HG03064 (cell line): ENCODE measurements around the gene PTPRT.
"Not testable (repeated sequence)": the region's sequence is repeated elsewhere in the genome, so short reads cannot be mapped to it uniquely, and the experiment has no call there.

Experiments used
- ATAC-seq: cut with Tn5 transposase; IDR thresholded peaks from one replicate; pipeline ENCODE4 v1.9.1; 2021; ENCODE audit warnings: low read depth; ENCODE audit not compliant: unreplicated experiment

PTPRT gene

DNA sequence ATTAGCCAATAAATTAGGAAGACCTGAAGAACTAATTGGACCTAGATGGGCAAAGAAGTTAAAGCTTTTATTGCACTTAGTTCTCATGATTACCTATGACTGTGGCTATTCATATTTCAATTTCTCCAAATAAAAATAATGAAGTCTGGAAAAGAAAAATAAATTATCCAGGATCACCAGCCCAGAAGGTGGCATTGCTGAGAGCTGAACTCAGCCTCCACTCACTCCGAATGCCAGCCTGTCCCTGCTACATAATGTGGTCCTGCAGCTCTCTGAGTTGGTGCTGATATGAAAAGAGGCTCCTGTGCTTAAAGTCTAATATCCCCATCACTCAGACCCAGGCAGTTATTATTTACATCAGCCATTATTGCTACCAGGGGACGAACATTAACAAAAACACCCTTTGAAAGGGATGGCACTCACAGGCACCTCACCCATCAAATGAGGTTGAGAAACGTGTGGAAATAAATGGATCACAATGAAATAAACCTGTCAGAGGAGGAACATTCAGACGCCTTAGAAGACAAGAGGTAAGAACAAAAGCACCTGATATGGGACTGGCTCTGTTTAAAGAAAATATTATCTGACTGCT lies 921.8 kb downstream of the PTPRT start:
- ATAC-seq: no peak

DNA sequence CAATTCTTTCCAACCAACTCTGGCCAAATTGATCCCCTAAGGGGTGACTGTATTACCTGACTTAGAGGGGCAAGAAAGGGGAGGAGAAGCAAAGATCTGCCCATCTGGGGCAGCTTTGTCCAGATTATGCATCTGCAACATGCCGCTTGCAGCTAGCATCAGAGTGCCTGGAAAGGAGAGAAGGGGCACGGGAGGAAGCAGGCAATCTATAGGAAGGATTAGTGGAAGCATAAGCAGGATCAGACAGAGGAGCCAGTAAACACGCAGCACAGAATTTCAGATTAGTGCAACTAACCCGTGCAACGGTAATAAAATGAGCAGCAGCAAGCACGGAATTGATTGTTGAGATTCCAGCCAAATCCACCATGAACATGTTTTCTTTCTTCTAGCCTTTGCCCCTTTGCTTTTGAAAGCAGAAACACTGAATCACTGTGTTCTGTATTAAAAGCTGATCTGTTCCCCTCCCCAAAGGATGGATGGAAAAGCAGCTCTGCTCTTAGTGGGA lies 927.9 kb downstream of the PTPRT start:
- no peak for ATAC-seq

DNA sequence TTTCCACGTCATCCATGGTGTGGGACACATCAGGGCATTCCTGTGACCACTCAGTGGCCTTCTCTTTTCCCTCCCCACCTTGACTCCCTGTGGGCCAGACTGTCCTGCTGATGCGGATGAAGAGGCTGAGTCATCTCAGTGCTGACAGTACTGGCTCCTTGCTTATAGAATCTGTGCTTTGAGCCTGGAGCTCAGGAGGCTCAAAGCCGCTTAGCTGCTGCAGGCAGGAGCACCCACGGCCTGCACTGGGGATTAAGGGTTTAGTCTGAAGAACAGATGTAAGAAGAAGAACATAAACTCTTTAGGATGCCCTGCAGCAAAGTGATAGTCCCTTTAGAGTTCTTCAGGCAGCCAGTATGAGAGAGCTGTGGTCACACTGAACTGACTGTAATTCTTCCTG lies 929.5 kb downstream of the PTPRT start:
- no peak for ATAC-seq

DNA sequence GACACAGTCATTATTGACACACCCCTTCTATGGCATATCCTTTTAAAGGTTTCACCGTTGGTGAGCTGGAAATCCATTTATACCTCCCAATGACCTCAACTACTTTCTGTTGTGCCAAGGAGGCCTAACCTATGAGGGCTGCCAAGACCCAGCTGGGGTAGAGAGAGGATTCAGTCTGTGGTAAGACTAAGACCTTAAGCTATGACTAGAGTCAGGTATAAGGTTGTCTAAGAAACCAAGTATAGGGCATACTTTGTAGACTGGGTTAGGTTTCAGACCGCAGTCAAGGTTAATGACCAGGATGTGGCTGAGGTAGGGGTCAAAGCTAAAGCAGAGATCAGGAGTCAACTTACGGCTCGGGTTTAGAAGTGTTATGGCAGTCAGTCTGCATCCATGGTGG lies 930.3 kb downstream of the PTPRT start:
- ATAC-seq: no peak

DNA sequence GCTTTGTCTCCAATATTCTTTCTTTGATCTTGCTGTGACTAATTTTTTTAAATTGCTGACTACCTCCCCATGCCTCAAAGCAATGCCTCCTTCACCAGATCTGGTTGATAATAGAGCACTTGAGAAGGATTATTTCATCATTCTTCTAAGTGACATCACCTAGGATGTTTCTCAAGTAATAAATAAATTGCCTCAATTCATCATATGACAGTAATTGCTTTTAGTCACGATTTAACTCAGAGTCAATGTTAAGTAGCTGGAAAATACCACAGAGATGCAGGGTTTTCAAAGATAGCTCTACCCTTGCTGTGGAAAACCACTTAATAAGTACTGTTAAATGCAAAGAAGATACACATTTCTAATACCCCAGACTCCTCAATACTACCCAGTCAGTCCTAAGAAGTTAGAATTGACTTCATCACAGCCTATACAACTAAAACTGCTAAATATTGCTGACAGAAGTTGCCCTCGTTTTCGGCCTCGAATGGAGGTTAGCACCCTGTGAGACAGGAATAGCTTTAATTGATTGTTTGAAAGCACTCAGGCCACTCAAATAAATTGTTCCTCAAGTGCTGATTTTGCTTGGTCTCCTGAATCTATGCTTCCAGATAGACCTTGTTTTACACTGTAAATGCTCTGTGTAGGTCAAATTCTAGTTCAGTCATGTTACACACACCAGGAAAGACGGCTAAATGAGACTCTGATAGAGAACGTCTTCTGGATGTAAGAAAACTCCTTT lies 931.0 kb downstream of the PTPRT start:
- ATAC-seq: no peak

DNA sequence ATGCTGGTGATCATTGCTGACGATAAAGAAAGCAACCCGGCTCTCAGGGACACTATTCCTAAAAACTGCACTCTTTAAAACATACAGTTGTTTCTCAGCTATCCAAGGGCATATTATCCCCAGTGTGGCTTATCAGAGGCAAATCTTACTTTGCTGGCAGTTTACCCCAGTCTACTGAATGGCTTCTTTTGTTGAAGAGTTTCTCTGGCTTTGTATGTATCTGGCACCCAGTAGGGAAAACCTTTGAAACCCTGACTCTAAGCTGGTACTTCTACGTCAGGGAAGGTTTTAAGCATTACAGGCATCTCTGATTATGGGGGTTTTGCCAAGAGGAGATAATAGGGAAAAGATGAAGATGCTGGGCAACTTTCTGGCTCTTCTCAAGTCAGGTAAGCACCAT lies 933.9 kb downstream of the PTPRT start:
- ATAC-seq: no peak

DNA sequence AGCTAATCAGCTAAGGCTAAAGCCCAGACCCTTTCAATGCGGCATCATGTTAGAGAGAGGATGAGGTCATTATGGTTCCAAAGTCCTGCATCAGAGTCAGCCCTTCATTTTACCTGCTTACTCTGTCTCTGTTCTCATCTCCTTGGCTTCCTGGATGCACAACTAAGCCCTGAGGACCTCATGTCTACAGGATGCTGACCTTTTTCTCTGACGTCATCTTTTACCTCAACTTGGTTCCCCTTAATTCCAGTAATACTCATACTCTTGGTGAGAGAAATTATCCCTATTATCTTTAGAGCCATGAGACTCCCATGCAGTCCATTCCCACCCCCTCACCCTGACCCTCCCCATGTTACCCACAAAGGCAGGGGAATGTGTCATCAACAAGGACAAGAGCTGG lies 935.0 kb downstream of the PTPRT start:
- ATAC-seq: no peak

DNA sequence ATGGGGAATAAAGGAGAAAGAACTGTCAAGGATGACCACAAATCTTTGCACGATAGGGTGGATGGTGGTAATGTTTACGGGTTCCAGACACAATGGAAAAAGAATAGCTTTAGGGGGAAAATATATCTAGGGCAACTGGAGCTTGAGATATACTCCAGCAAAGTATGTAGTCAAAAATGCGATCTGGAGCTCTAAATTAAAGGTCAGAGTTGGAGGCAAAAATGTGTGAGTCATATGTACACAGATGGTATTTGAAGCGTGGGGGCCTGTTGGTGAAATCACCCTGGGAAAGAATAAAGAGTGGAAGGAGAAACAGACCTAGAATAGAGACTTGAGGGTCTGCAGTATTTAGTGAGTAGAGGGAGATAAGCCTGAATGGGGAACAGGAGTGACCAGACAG lies 937.6 kb downstream of the PTPRT start:
- ATAC-seq: no peak

DNA sequence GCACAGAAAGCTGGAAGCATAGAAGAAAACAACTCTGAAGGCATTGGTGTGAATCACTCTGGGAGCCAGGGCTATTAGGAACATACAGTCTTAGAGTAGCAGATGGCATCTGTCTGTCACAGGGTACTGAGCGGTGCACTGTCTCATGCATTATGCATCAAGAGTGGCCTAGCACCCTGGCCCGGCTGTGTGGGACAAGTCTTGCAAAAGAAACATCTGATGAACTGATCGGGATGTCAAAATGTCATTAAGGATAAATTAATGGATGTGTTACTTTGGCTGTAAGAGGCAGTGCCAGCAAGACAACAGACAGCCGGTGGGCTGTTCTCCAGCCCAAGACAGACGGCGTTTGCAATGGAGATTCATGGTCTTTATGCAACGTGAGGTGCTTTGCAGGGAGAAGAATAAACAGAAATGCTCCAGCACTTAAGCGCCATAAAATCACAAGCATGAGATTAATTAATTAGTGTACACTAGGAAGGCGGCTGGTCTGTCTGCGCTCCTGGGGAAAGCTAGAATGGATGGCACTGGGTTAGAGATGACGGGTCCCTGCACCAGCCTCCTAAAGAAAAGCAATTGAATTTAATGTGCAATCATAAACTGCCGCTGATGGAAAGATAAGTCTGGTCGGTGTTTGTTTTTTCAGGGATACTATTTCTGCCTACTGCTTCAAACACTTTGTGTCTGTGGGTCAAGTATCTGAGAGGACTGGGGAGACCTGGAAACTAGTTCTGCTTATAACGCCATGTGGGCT lies 970.9 kb downstream of the PTPRT start:
- ATAC-seq: no peak

DNA sequence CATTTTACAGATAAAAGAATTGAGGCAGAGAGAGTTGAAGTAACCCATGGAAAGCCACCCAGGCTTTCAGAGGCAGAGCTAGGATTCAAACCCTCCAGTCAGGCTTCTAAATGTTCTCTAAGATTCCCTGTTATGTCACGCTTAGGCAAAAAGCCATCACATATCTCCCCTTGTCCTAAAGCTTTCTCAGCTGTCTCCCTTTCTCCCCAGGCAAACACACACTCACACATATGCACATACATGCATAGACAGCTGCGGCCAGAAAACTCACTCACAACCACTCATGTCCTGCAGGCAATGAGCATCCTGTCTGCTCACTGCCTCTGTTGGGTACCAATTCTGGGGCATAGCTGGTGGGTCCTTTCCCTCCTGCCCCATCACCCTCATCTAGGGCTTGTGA lies 975.6 kb downstream of the PTPRT start:
- ATAC-seq: no peak

DNA sequence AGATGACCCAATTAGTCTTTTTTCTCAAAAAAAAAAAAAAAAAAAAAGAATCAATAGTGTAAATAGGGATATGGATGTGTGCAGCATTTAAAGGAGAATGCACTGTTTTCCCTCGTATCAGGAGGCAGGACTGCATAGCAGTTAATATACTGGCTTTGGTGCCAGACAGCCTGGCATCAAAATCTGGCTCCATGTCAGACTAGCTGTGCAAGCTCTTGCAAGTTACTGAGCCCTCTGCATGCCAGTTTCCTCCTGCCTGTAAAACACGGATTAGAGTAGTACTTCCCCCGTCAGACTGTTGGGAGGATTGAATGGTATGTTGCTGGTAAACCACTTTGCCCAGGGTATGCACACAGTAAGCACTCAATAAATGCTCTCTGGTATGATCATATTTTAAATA lies 977.3 kb downstream of the PTPRT start:
- no peak for ATAC-seq

DNA sequence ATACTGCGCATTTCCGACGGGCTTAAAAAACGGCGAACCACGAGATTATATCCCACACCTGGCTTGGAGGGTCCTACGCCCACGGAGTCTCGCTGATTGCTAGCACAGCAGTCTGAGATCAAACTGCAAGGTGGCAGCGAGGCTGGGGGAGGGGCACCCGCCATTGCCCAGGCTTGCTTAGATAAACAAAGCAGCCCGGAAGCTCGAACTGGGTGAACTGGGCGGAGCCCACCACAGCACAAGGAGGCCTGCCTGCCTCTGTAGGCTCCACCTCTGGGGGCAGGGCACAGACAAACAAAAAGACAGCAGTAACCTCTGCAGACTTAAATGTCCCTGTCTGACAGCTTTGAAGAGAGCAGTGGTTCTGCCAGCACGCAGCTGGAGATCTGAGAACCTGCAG lies 983.1 kb downstream of the PTPRT start:
- not testable (repeated sequence) for ATAC-seq

DNA sequence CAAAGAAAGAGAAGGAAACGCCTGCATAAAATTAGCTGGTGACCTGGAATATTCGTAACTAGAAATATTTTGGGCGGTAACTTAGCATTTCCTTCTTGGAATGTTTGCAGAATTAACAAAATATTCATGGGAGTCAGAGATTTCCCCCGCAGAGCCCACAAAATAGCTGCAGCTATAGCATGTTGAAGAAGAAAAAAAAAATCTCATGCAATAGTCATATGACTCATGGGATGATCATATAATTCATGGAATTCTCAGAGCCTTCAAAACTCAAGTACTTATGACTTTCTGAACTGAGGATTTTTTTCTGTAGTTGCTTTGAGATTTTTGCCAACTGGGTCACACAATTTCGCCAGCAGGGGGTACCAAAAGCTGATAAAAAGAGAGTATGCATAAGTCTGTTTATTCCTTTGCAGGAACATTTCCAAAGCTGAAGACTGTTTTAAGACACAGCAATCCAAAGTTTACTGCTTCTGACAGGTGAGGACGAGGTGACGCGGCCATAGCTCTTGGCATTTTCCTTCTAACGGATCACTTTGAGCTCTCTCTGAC lies 985.5 kb downstream of the PTPRT start:
- no peak for ATAC-seq

DNA sequence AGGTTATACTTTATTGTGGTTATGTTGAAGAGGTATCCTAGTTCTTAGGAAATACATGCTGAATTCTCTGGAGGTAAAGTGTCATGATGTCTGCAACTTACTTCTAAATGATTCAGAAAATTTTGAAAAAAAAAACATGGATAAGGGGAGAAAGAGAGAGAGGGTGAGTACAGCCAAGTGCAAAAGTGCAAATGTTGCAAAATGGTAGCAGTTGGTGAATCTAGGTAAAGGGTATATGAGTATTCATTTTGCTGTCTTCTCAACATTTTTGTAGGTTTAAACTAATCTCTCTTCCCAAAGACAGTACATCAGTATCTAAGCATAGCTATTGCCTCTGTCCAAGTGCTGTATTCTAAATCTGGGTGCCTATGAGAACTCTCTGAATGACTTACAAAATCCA lies 992.1 kb downstream of the PTPRT start:
- no peak for ATAC-seq

DNA sequence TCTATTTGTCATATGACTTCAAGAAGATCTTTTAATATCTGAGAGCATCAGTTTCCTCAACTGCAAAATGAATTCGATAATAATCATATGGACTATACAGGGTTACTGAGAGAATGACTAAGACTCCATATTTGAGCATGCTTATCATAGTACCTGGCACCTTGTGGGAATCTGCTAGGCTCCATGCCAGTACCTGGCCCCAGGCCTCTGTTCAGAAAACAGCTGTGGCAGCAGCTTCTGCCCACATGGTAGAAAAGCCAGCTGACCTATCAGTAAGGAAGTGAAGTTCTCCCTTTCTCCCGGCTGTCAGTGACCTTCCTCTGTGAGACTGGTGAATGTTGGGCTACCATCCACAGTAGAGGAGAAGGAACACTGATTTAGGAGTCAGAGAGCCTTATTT lies 996.6 kb downstream of the PTPRT start:
- ATAC-seq: no peak

DNA sequence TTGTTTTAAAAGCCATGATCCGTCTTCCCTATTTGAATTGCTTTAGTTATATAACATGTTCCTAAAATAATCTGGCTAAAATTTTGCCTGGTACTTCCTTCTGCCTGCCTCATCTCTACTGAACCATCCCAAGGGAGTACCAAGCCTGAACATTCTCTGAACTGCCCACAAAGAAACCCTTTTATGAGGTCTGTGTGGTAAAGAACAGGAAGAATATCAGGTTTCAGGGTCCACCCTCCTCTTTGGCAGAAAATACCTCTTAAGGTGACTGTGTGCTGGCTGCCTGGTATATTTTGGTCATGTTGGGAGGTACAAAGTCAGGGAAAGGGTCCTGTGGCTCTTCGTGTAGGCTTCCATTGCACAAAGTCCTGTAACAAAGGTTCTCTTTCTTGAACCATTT lies 997.4 kb downstream of the PTPRT start:
- ATAC-seq: no peak

DNA sequence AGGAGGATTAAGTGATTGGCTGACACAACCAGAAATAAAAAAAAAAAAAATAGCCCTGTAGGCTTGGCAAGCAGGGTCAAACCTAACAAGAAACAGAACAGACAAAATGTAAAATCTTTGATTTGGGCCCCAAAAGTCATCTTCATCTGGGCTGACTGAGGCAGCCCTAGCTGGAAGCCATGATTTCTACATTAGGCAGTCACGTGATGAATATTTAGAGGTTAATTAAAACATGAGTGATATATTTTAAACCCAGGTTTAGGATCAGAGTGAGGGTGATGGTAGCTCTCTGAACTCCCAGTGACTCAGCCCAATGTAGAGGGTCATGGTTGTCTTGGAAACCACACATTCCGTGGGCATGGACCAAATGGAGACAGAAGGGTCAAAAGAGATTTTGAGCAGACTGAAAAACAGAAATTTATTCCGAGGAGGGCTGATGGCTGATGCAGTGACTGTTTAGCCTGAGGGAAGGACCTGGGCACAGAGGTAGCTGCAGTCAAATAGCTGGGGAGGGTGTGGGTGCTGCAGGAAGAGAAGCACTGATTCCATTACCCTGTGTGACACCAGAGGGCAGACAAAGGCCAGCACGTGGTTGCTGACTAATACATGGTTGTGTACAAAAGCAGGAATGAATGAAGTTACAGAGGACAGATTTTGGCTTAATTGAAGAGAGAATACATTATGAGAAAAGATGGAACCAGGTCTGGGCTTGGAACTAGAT lies 998.4 kb downstream of the PTPRT start:
- no peak for ATAC-seq

DNA sequence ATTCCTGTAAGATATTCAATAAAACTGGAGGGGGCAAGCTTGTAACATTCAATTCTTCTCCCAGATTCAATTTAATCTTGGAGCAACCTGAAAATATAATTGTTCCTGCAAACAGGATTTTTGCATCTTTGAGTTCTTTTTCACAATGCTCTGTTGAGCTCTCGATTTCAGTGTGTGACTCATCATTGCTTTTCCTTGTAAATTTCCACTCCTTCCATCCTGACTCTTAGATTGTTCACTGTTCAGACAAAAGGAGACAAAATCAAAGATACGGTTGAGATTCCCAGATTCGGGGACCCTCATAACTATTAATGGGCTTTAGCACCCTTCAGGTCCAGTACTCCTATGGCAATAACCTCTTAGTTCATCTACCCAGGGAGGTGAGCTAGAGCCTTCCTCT lies 999.6 kb downstream of the PTPRT start:
- no peak for ATAC-seq

DNA sequence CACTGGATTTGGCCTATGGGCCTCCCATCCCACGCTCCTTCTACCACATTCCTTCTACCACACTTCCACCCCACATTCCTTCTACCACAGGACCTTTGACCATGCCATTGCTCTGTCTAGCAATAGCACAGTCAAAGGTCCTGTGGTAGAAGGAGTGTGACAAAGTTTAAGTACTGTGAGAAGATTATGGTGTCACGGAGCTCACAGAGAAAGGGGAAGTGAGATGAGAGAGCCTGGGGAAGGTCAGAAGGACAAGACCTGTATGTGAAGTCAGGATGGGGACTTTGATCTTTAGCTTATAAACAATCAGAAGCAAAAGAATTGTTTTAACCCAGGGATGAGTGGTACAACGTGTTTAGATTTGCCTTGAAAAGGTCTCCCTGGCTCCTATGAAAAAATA lies 1003.4 kb downstream of the PTPRT start:
- no peak for ATAC-seq

DNA sequence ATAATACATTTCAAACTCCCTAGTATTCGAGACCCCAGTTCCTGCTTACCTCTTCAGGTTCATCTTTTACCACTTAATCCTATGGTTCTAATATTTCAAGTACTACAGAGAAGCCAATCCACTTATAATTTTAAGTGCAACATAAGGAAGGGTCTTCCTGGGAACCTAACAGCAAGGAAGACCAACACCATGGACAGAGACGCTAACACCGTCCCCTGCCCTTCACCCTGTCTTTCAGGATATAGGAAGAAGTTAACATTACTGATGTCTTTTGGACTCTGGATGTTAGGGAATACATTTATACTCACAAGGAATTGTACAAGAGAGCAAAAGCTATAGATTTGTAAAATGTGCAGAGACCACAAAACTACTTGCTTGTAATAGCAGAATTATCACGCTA lies 1006.6 kb downstream of the PTPRT start:
- no peak for ATAC-seq

DNA sequence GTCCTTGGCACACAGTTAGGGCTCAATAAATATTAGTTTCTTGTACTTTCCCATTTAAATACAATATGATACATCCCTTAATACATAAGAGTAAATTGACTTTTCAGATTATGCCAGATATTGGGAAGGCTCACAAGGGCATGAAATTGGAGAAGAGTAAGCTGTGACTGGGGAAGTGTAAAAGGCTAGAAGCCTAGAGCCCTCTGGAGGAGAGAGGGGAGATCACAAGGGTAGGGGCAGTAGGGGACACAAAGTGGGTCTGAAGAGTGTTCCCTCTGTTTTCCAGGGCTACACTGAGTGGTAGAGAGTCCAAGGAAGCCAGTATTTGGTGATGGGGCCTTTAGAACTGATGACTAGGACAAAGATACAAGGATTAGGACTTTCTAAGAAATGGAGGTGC lies 1008.6 kb downstream of the PTPRT start:
- no peak for ATAC-seq
